ENCODE data around the gene IL1B.

Gene IL1B

DNA sequence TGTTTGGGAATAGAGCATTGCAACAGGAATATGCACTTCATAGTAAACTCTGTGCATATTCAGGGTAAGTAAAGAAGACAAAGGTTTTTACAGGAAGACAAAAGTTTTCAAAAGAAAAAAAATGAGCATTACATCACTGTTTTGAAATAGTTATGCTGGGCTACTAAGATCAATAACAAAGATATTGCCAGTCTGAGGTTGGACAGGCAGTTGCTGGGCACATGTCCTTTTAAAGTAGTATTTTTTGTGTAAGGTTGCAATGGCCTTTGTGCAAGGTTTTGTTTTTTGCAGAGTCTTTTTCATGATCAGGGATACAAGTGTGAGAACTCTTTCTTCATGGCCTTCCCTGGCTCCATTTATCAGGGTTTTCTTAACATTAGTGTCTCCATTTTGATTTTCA is 16.2 kb downstream of the IL1B start:
- no peaks in the 10 kb centered on the region for H3K79me2 ChIP-seq (ENCODE audit: insufficient read depth, low read length)
- no peak overlapping the region for H3K27ac ChIP-seq (ENCODE audit: low read depth, low read length)
- no peaks in the 10 kb centered on the region for H3F3A ChIP-seq (ENCODE audit: insufficient read depth)
- H3K36me3 ChIP-seq (ENCODE audit: low read length): no peaks in the 10 kb centered on the region
- no peak overlapping the region for H3K9ac ChIP-seq (ENCODE audit: low read length)
- H2AFZ ChIP-seq (ENCODE audit: low read depth, low read length, severe bottlenecking): no peak overlapping the region
- no peak overlapping the region for H3K4me2 ChIP-seq (ENCODE audit: low read depth, low read length, poor library complexity, severe bottlenecking)
- H3K9me2 ChIP-seq (replicated peaks; ENCODE audit: insufficient read depth, low read length): no peaks in the 10 kb centered on the region
- H3K4me3 ChIP-seq (ENCODE audit: insufficient read depth, low read length, poor library complexity, severe bottlenecking): no peak overlapping the region
- no peaks in the 10 kb centered on the region for H3K9me3 ChIP-seq (ENCODE audit: insufficient read depth, low read length)
- no peak for TF ChIP-seq EZH2phosphoT487 (conservative IDR thresholded peaks at IDR 0.05; ENCODE audit: low read length)
- TF ChIP-seq, protein P1, sequence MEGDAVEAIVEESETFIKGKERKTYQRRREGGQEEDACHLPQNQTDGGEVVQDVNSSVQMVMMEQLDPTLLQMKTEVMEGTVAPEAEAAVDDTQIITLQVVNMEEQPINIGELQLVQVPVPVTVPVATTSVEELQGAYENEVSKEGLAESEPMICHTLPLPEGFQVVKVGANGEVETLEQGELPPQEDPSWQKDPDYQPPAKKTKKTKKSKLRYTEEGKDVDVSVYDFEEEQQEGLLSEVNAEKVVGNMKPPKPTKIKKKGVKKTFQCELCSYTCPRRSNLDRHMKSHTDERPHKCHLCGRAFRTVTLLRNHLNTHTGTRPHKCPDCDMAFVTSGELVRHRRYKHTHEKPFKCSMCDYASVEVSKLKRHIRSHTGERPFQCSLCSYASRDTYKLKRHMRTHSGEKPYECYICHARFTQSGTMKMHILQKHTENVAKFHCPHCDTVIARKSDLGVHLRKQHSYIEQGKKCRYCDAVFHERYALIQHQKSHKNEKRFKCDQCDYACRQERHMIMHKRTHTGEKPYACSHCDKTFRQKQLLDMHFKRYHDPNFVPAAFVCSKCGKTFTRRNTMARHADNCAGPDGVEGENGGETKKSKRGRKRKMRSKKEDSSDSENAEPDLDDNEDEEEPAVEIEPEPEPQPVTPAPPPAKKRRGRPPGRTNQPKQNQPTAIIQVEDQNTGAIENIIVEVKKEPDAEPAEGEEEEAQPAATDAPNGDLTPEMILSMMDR (IDR thresholded peaks at IDR 0.05; ENCODE audit: insufficient read depth, low read length, poor library complexity, severe bottlenecking): no peak
- no peaks in the 10 kb centered on the region for H4K20me1 ChIP-seq (ENCODE audit: low read depth, low read length)
- H3K27me3 ChIP-seq (ENCODE audit: low read length): no peaks in the 10 kb centered on the region

DNA sequence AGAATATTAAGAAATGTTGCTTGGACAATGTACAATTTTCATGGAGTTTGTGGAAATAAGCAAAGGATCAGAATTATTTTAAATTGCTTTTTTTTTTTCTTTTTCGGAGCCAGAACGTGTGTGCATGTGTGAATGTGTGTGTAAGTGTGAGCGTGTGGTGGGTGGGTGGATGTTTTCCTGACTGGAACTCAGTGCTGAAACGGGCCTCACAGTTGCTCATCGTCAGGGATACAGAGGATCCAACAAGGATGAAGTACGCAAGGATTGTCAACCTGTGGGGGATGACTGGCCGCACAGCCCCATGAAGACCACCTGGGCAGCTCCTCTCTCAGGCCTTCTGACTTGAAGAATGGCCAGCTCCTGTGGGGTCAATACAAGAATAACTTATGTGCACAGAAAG is 17.5 kb downstream of the IL1B start:
- H3K27me3 ChIP-seq (ENCODE audit: low read length): no peaks in the 10 kb centered on the region
- H3K9me3 ChIP-seq (ENCODE audit: insufficient read depth, low read length): no peaks in the 10 kb centered on the region
- H3K79me2 ChIP-seq (ENCODE audit: insufficient read depth, low read length): no peaks in the 10 kb centered on the region
- TF ChIP-seq, protein P1 (IDR thresholded peaks at IDR 0.05; ENCODE audit: insufficient read depth, low read length, poor library complexity, severe bottlenecking): no peak
- TF ChIP-seq EZH2phosphoT487 (conservative IDR thresholded peaks at IDR 0.05; ENCODE audit: low read length): no peak
- H3K4me3 ChIP-seq (ENCODE audit: insufficient read depth, low read length, poor library complexity, severe bottlenecking): no peak overlapping the region
- H2AFZ ChIP-seq (ENCODE audit: low read depth, low read length, severe bottlenecking): no peak overlapping the region
- H3K9ac ChIP-seq (ENCODE audit: low read length): no peak overlapping the region
- no peak overlapping the region for H3K4me2 ChIP-seq (ENCODE audit: low read depth, low read length, poor library complexity, severe bottlenecking)
- no peaks in the 10 kb centered on the region for H3K36me3 ChIP-seq (ENCODE audit: low read length)
- no peaks in the 10 kb centered on the region for H4K20me1 ChIP-seq (ENCODE audit: low read depth, low read length)
- no peaks in the 10 kb centered on the region for H3K9me2 ChIP-seq (replicated peaks; ENCODE audit: insufficient read depth, low read length)
- no peak overlapping the region for H3K27ac ChIP-seq (ENCODE audit: low read depth, low read length)
- H3F3A ChIP-seq (ENCODE audit: insufficient read depth): no peaks in the 10 kb centered on the region

- Histone ChIP-seq H3K36me3 (ENCODE audit: low read length) (no peaks in the 10 kb centered on the region), H3K27ac (ENCODE audit: low read depth, low read length) (no peak overlapping the region), H3K9me2 (replicated peaks; ENCODE audit: insufficient read depth, low read length) (no peaks in the 10 kb centered on the region), H3K9ac (ENCODE audit: low read length) (no peak overlapping the region), H3K79me2 (ENCODE audit: insufficient read depth, low read length) (no peaks in the 10 kb centered on the region), H3K4me3 (ENCODE audit: insufficient read depth, low read length, poor library complexity, severe bottlenecking) (no peak overlapping the region), H3K27me3 (ENCODE audit: low read length) (no peaks in the 10 kb centered on the region), H4K20me1 (ENCODE audit: low read depth, low read length) (no peaks in the 10 kb centered on the region), H3K4me2 (ENCODE audit: low read depth, low read length, poor library complexity, severe bottlenecking) (no peak overlapping the region), H3K9me3 (ENCODE audit: insufficient read depth, low read length) (no peaks in the 10 kb centered on the region), H2AFZ (ENCODE audit: low read depth, low read length, severe bottlenecking) (no peak overlapping the region), H3F3A (ENCODE audit: insufficient read depth) (no peaks in the 10 kb centered on the region)
- TF ChIP-seq, protein P1 (IDR thresholded peaks at IDR 0.05; ENCODE audit: insufficient read depth, low read length, poor library complexity, severe bottlenecking): no peak
- TF ChIP-seq EZH2phosphoT487 (conservative IDR thresholded peaks at IDR 0.05; ENCODE audit: low read length): no peak
Observed at GRCh38 chr2:112818094-112818902, 18.3 kb downstream of the IL1B start.
